LHCN-M2 (cell line): ENCODE results near the gene APLF. TPM values are rescaled to one million over a fixed set of nuclear protein-coding genes. Genes with fewer than 3 reads are reported as not detected.

ENCODE experiments used
- total RNA-seq: library from RNA; depleted of rRNA; stranded (reverse); fragments of >200 nt; gene quantifications from 2 replicates; pipeline ENCODE4 v1.2.3, GENCODE V29; 2014; rRNA removed

The APLF gene
- total RNA-seq, 1 experiment from 2014 or later = 3.4 TPM

Other genes with a start within 250 kb of the APLF start
- gene PPP3R1, start 215.1 kb upstream of the APLF start, total RNA-seq = 20.2 and 23.5 TPM in 2 replicates
- 31.6 and 36.4 TPM in 2 replicates for gene CNRIP1, start 147.6 kb upstream of the APLF start, total RNA-seq
- gene PLEK, start 102.3 kb upstream of the APLF start, total RNA-seq = not detected in 2 replicates
- gene FBXO48, start 291 bp upstream of the APLF start, total RNA-seq = 0.64 and 1.0 TPM in 2 replicates
- not detected in 2 replicates for gene PROKR1, start 176.0 kb downstream of the APLF start, total RNA-seq